ENCODE data around the gene SPTBN5. TPM values are rescaled to one million over a fixed set of nuclear protein-coding genes. Genes with fewer than 3 reads are reported as not detected.

The SPTBN5 gene
- total RNA-seq, 1 experiment from 2014 or later = 0.16 TPM

DNA sequence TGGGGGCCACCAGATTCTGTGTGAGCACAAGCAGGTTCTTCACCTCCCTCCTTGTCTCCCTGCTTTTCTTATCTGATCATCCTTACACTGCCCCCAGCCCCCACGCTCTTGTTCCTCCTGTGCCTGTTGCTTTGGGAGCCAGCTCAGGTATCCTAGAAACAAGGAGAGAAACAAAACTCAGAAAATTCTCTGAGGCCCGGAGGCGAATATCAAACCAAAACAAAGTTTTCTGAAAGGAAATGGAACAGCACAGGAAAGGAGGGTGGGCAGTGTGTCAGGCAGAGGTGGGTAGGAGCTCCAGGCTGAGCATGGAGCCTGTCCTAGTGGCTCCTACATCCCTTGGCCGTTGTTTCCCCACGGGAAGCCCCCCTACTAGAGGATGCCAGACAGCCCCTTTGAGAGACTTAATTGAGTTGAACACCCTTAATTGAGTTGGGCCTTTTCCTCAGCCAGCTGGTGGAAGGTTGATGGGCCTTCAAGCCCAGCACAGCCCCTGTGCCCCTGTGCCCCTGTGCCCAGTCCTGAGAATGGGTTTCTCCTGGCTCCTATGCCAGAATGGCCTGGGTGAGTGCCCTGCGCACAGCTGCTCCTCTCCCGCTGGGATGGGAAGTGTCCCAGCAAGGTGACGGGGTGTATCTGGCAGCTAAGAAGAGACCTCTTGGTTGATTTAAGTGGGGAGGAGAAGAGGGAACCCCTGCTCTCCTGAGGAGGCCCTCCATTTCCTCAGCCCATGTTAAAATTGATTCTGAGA, 88.8 kb downstream of the SPTBN5 start:
- no peak for DNase-seq (ENCODE audit: low spot score)

DNA sequence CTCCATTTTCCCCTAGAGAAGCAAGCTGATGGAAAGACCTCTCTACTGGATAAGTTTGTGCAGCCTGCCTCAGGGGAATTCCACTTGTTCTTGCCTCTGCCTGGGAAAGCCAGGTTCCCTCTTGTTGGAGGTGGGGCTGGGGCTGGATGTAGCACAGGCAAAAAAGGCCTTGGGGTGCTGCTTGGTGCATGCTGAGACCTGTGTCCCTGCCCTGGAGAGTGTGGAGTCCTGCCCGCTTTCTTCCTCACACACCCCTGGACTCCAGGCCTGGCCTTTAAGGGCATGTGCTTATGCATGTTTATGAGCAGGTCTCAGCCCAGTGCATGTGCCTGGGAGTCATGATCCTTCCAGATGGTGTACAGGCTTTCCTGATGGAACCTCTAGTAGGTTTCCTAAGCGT, 89.5 kb downstream of the SPTBN5 start:
- no peak for DNase-seq (ENCODE audit: low spot score)

DNA sequence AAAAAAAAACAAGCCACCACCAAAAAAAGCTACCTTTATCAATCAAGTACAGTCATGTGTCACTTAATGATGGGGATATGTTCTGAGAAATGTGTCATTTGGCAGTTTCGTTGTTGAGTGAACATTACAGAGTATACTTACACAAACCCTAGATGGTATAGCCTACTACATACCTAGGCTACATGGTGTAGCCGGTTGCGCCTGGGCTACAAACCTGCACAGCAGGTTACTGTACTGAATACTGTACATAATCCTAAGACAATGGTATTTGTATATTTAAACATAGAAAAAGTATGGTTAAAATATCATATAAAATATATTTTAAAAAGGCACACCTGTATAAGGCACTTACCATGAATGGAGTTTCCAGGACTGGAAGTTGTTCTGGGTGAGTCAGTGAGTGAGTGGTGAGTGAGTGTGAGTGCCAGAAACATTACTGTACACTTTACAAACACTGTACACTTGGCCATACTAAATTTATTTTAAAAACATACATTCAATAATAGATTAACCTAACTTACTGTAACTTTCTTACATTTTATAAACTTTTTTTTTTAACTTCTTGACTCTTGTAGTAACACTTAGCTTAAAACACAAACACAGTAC, 91.9 kb downstream of the SPTBN5 start:
- peak; percentile 16 for DNase-seq (ENCODE audit: low spot score)

DNA sequence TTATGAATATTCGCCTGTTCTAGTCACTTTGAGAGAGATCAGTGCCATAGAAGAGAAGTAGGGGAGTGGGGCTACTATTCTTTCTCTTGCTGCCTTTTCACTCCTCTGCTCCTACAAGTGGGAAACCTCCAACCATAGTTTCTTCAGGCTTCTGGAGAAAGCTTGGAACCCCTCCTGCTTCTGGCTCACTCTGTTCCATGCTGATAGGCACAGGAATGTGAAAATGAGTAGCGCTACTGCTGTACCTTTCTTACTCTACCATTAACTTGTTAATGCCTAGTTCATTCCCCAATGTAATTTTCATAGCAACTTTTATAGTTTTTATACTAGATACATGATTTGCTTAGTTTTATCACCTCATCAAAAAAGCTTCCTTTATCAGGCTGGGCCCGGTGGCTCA, 92.7 kb downstream of the SPTBN5 start:
- DNase-seq (ENCODE audit: low spot score) = no peak

DNA sequence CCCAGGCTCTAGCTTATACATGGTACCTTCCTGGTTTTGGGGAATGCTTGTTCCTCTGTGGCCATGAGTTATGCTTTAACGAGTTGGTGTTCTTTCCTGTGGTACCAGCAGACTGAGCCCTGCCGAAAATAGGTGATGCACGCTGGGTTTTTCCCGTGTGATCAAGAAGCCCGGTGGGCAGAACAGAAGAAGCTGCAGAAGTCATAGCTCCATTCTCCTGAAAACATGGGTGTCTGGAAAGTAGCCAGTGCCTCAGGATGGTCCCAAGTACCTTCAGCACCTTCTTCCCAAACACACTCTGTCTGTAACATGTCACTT, 94.4 kb downstream of the SPTBN5 start:
- no peak for DNase-seq (ENCODE audit: low spot score)

DNA sequence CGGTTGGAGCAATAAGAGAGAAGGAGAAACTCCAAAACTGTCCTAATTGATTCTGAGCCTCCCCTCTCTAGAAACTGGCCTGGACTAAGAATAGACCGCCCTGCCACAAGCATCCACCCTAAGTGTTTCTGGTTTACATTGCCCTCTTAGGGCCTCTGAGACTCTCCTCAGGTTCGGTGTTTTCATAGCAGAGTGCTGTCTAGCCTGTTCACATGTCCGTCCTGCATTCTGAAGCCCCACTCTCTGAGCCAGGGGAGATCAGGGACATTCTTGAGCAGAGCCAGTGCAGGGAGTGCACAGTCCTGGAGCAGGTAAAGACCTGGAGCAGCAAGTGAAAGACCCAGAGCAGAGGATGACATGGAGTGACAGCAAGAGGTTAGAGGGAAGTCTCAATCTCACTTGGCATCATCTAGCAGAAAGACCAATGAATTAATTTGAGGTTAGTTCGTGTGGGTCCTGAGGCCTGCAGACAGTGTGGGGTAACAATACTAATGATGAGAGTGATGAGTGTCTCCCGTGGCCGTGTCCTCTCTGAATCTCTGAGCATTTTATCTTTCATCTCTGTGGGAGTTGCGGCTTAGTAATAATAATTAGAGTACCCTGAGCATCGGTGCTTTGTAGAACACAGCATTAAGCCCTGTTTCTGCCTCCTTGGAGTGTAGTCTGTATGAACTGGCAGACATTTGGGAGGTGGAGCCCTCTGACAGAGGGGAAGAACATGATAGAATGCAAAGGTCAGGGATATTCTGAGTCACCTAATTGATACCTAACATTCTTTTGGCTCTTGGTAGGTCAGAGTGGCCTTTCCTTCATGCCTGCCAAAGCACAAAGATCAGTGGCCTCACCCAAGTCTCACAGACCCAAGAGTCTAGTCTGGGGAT, 95.0 kb downstream of the SPTBN5 start:
- DNase-seq (ENCODE audit: low spot score) = no peak

Other genes starting within 250 kb of the SPTBN5 start
- 21.9 and 33.3 TPM in 2 replicates for gene MGA, start 233.6 kb downstream of the SPTBN5 start, total RNA-seq (2014; rRNA removed; shearing (Covaris generic))
- gene MAPKBP1, start 119.6 kb downstream of the SPTBN5 start, total RNA-seq (2014; rRNA removed; shearing (Covaris generic)) = 9.9 and 10.0 TPM in 2 replicates
- 2.2 and 2.5 TPM in 2 replicates for gene JMJD7, start 66.0 kb downstream of the SPTBN5 start, total RNA-seq (2014; rRNA removed; shearing (Covaris generic))
- gene PLA2G4B, start 55.2 kb downstream of the SPTBN5 start, total RNA-seq (2014; rRNA removed; shearing (Covaris generic)) = 0.57 and 0.84 TPM in 2 replicates
- 15.4 and 15.5 TPM in 2 replicates for gene EHD4, start 78.5 kb upstream of the SPTBN5 start, total RNA-seq (2014; rRNA removed; shearing (Covaris generic))
- gene PLA2G4E, start 127.0 kb upstream of the SPTBN5 start, total RNA-seq (2014; rRNA removed; shearing (Covaris generic)) = not detected in 2 replicates
- gene PLA2G4D, start 200.5 kb upstream of the SPTBN5 start, total RNA-seq (2014; rRNA removed; shearing (Covaris generic)) = not detected in 2 replicates

Data from A172 (cell line).